OCI-LY1 (cell line): Measurements from ENCODE around the gene TATDN2.
A peak's percentile ranks its signal among the peaks of the same experiment; 100 is the strongest.

ENCODE experiments used
- H2AFZ ChIP-seq: fragments of 200-600 bp; sonication (generic), shearing (Covaris generic); 2 replicates; pipeline ENCODE4 v1.6.0; 2014; ENCODE audit warnings: antibody characterized with exemption, mild to moderate bottlenecking, low read length
- H3F3A ChIP-seq: fragments of 200-600 bp; sonication (generic), shearing (Covaris generic); 2 replicates; pipeline ENCODE4 v1.6.0; 2014; ENCODE audit warnings: mild to moderate bottlenecking, antibody characterized with exemption, low read length, moderate library complexity; ENCODE audit not compliant: insufficient read depth
- H3K27ac ChIP-seq: fragments of 200-600 bp; sonication (generic); 2 replicates; pipeline ENCODE4 v1.5.1; 2014; ENCODE audit warnings: low read length, mixed run types, mild to moderate bottlenecking, low read depth; ENCODE audit not compliant: poor library complexity, severe bottlenecking
- H3K27me3 ChIP-seq: fragments of 200-600 bp; sonication (generic); 2 replicates; pipeline ENCODE4 v1.6.0; 2014; ENCODE audit warnings: antibody characterized with exemption, mild to moderate bottlenecking, low read length, moderate library complexity; ENCODE audit not compliant: insufficient read depth
- H3K36me3 ChIP-seq: fragments of 200-600 bp; sonication (generic); 2 replicates; pipeline ENCODE4 v1.6.1; 2014; ENCODE audit warnings: mild to moderate bottlenecking, antibody characterized with exemption, low read length, moderate library complexity, mixed read lengths; ENCODE audit not compliant: insufficient read depth
- H3K4me1 ChIP-seq: fragments of 200-600 bp; sonication (generic); 2 replicates; pipeline ENCODE4 v1.5.1; 2014; ENCODE audit warnings: mild to moderate bottlenecking, low read length, moderate library complexity; ENCODE audit not compliant: insufficient read depth, severe bottlenecking
- H3K4me2 ChIP-seq: fragments of 200-600 bp; sonication (generic), shearing (Covaris generic); 2 replicates; pipeline ENCODE4 v1.6.1; 2014; ENCODE audit warnings: low read length
- H3K4me3 ChIP-seq: fragments of 200-600 bp; sonication (generic); 2 replicates; pipeline ENCODE4 v1.5.1; 2014; ENCODE audit warnings: low read length, low read depth, mild to moderate bottlenecking, mixed read lengths; ENCODE audit not compliant: poor library complexity, severe bottlenecking
- H3K79me2 ChIP-seq: fragments of 200-600 bp; shearing (Covaris generic); 2 replicates; pipeline ENCODE4 v1.6.1; 2016; ENCODE audit warnings: mixed run types, low read length, mixed read lengths; ENCODE audit not compliant: insufficient read depth
- H3K9ac ChIP-seq: fragments of 200-600 bp; sonication (generic), shearing (Covaris generic); 2 replicates; pipeline ENCODE4 v1.6.1; 2014; ENCODE audit warnings: mild to moderate bottlenecking, low read length, mixed read lengths
- H3K9me2 ChIP-seq: fragments of 200-600 bp; sonication (generic), shearing (Covaris generic); 2 replicates; pipeline ENCODE4 v1.6.1; 2014; ENCODE audit warnings: low read depth, mild to moderate bottlenecking, low read length, mixed read lengths
- H3K9me3 ChIP-seq: fragments of 200-600 bp; shearing (Covaris generic); 2 replicates; pipeline ENCODE4 v1.6.1; 2014; ENCODE audit warnings: low read length, mixed read lengths
- H4K20me1 ChIP-seq: fragments of 200-600 bp; sonication (generic), shearing (Covaris generic); 2 replicates; pipeline ENCODE4 v1.6.0; 2016; ENCODE audit warnings: mild to moderate bottlenecking, low read length; ENCODE audit not compliant: insufficient read depth
- EZH2 ChIP-seq: fragments of 200-600 bp; sonication (generic), shearing (Covaris generic); IDR thresholded peaks from 2 replicates; pipeline ENCODE4 v1.8.0; 2017; ENCODE audit warnings: borderline replicate concordance, mixed run types, mild to moderate bottlenecking, antibody characterized with exemption, low read length, moderate library complexity, mixed read lengths
- TF ChIP-seq, protein P1 (sequence below): fragments of 200-600 bp; sonication (generic), shearing (Covaris generic); IDR thresholded peaks from 2 replicates; pipeline ENCODE4 v1.5.1; 2017; ENCODE audit warnings: mild to moderate bottlenecking, antibody characterized with exemption, low read length, moderate library complexity, mixed read lengths

Gene TATDN2

GRCh38 chr3:10248984-10249748 is 907 bp downstream of the TATDN2 start:
- H3K4me1 ChIP-seq = peaks cover 29% of the 10 kb centered on the region
- H3K9me2 ChIP-seq = no peaks in the 10 kb centered on the region
- H3K79me2 ChIP-seq = peaks cover 49% of the 10 kb centered on the region
- peak overlapping the region; percentile 80 for H3K27ac ChIP-seq
- H3F3A ChIP-seq = no peaks in the 10 kb centered on the region
- H3K9ac ChIP-seq = peak overlapping the region; percentile 99
- TF ChIP-seq, protein P1, sequence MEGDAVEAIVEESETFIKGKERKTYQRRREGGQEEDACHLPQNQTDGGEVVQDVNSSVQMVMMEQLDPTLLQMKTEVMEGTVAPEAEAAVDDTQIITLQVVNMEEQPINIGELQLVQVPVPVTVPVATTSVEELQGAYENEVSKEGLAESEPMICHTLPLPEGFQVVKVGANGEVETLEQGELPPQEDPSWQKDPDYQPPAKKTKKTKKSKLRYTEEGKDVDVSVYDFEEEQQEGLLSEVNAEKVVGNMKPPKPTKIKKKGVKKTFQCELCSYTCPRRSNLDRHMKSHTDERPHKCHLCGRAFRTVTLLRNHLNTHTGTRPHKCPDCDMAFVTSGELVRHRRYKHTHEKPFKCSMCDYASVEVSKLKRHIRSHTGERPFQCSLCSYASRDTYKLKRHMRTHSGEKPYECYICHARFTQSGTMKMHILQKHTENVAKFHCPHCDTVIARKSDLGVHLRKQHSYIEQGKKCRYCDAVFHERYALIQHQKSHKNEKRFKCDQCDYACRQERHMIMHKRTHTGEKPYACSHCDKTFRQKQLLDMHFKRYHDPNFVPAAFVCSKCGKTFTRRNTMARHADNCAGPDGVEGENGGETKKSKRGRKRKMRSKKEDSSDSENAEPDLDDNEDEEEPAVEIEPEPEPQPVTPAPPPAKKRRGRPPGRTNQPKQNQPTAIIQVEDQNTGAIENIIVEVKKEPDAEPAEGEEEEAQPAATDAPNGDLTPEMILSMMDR = no peak
- no peak for TF ChIP-seq EZH2
- no peaks in the 10 kb centered on the region for H4K20me1 ChIP-seq
- H3K36me3 ChIP-seq = peaks cover 61% of the 10 kb centered on the region
- H3K27me3 ChIP-seq = no peaks in the 10 kb centered on the region
- peaks cover 14% of the 10 kb centered on the region for H3K9me3 ChIP-seq
- H2AFZ ChIP-seq = no peak overlapping the region
- H3K4me3 ChIP-seq = peak overlapping the region; percentile 99
- peak overlapping the region; percentile 73 for H3K4me2 ChIP-seq

- peak overlapping the region; percentile 99 for H3K9ac ChIP-seq
- H3K27me3 ChIP-seq = no peaks in the 10 kb centered on the region
- peak overlapping the region; percentile 73 for H3K4me2 ChIP-seq
- peaks cover 7% of the 10 kb centered on the region; the same call in 1 of the 2 replicates for H3K9me3 ChIP-seq
- peak overlapping the region; percentile 99 for H3K4me3 ChIP-seq
- H2AFZ ChIP-seq = no peak overlapping the region
- H3K4me1 ChIP-seq = peaks cover 29% of the 10 kb centered on the region
- peaks cover 61% of the 10 kb centered on the region for H3K36me3 ChIP-seq
- H3K27ac ChIP-seq = peak overlapping the region; percentile 80
- no peak for TF ChIP-seq EZH2
- TF ChIP-seq, protein P1 = no peak
- no peaks in the 10 kb centered on the region for H3F3A ChIP-seq
- H3K9me2 ChIP-seq = no peaks in the 10 kb centered on the region
- no peaks in the 10 kb centered on the region for H4K20me1 ChIP-seq
- H3K79me2 ChIP-seq = peaks cover 55% of the 10 kb centered on the region
These were observed 1.6 kb downstream of the TATDN2 start for GRCh38 chr3:10249833-10250232.

DNA sequence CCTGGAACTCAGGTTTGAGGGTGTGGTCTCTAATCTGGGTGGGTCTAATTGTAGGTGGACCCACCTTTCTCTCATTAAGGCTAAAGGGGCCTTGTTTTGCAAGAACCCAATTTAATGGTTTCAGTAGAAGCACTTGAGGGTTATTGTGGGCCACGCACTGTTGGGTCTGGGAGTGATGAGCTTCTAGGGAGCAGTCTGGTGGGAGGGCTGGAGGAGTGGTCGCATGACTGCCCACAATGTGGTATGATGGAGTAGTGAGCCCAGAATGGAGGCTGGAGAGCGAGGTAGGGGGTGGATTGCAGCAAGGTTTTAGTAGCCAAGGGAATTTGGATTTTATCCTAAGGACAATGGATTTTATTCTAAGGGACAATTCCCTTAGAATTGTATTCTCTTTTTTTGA is 2.7 kb downstream of the TATDN2 start:
- Histone ChIP-seq H3K27me3 (no peaks in the 10 kb centered on the region), H2AFZ (no peak overlapping the region), H3K4me2 (peak overlapping the region; percentile 73), H4K20me1 (no peaks in the 10 kb centered on the region), H3K4me1 (peaks cover 29% of the 10 kb centered on the region), H3K4me3 (peak overlapping the region; percentile 99), H3K9me2 (no peaks in the 10 kb centered on the region), H3F3A (no peaks in the 10 kb centered on the region), H3K9me3 (no peaks in the 10 kb centered on the region), H3K27ac (no peak overlapping the region), H3K9ac (peak overlapping the region; percentile 99; the same call in 1 of the 2 replicates), H3K79me2 (peaks cover 64% of the 10 kb centered on the region), H3K36me3 (peaks cover 61% of the 10 kb centered on the region)
- TF ChIP-seq EZH2 = no peak
- TF ChIP-seq, protein P1 = no peak
